NT2/D1 (cell line): Measurements from ENCODE around the gene TBC1D8B.

Experiments
- DNase-seq: peaks from one replicate; pipeline ENCODE4 v3.0.0-alpha.2; 2011; ENCODE audit warnings: low read depth, low spot score
- H3K27me3 ChIP-seq: 2 replicates; pipeline ENCODE4 v1.6.0; 2011; ENCODE audit warnings: mild to moderate bottlenecking; ENCODE audit not compliant: insufficient read length, insufficient read depth
- H3K36me3 ChIP-seq: 2 replicates; pipeline ENCODE4 v1.6.1; 2011; ENCODE audit warnings: mild to moderate bottlenecking, low read length, mixed read lengths; ENCODE audit not compliant: insufficient read depth, insufficient read length
- H3K4me1 ChIP-seq: 2 replicates; pipeline ENCODE4 v1.5.1; 2011; ENCODE audit not compliant: insufficient read depth, insufficient read length
- H3K4me3 ChIP-seq: 2 replicates; pipeline ENCODE4 v1.5.1; 2011; ENCODE audit warnings: low read depth; ENCODE audit not compliant: insufficient read length
- H3K9ac ChIP-seq: 2 replicates; pipeline ENCODE4 v1.6.0; 2011; ENCODE audit warnings: low read depth; ENCODE audit not compliant: insufficient read length
- H3K9me3 ChIP-seq: 2 replicates; pipeline ENCODE4 v1.5.1; 2011; ENCODE audit warnings: mild to moderate bottlenecking, low read length; ENCODE audit not compliant: insufficient read depth
- SUZ12 ChIP-seq: IDR thresholded peaks from 2 replicates; pipeline ENCODE4 v1.6.1; 2011; ENCODE audit not compliant: insufficient read length, insufficient read depth; ENCODE audit errors: extremely low read depth
- YY1 ChIP-seq: IDR thresholded peaks from 2 replicates; pipeline ENCODE4 v1.6.1; 2011; ENCODE audit not compliant: insufficient read length, insufficient read depth
- ZNF274 ChIP-seq: IDR thresholded peaks from 2 replicates; pipeline ENCODE4 v1.6.1; 2011; ENCODE audit warnings: mild to moderate bottlenecking, low read depth, low read length

Gene TBC1D8B

GRCh38 chrX:106875151-106875550, 72.7 kb downstream of the TBC1D8B start:
- no peak for TF ChIP-seq ZNF274
- no peak for TF ChIP-seq SUZ12
- no peak for TF ChIP-seq YY1
- Histone ChIP-seq H3K27me3 (no peaks in the 10 kb centered on the region), H3K9ac (no peak overlapping the region), H3K4me3 (no peak overlapping the region), H3K4me1 (no peaks in the 10 kb centered on the region), H3K36me3 (no peaks in the 10 kb centered on the region), H3K9me3 (no peaks in the 10 kb centered on the region)
- DNase-seq: no peak

GRCh38 chrX:106889468-106889867, 87.0 kb downstream of the TBC1D8B start:
- no peak for DNase-seq
- Histone ChIP-seq H3K36me3 (no peaks in the 10 kb centered on the region), H3K4me3 (no peak overlapping the region), H3K27me3 (no peaks in the 10 kb centered on the region), H3K9me3 (no peaks in the 10 kb centered on the region), H3K4me1 (no peaks in the 10 kb centered on the region), H3K9ac (no peak overlapping the region)
- TF ChIP-seq YY1: no peak
- no peak for TF ChIP-seq ZNF274
- no peak for TF ChIP-seq SUZ12

- H3K36me3 ChIP-seq: no peaks in the 10 kb centered on the region
- no peak overlapping the region for H3K4me3 ChIP-seq
- peaks cover 4% of the 10 kb centered on the region for H3K4me1 ChIP-seq
- no peak overlapping the region for H3K9ac ChIP-seq
- H3K27me3 ChIP-seq: no peaks in the 10 kb centered on the region
- TF ChIP-seq YY1: no peak
- TF ChIP-seq ZNF274: no peak
- no peak for TF ChIP-seq SUZ12
- no peaks in the 10 kb centered on the region for H3K9me3 ChIP-seq
- DNase-seq: no peak
These were observed 89.4 kb downstream of the TBC1D8B start for GRCh38 chrX:106891762-106892460.

DNA sequence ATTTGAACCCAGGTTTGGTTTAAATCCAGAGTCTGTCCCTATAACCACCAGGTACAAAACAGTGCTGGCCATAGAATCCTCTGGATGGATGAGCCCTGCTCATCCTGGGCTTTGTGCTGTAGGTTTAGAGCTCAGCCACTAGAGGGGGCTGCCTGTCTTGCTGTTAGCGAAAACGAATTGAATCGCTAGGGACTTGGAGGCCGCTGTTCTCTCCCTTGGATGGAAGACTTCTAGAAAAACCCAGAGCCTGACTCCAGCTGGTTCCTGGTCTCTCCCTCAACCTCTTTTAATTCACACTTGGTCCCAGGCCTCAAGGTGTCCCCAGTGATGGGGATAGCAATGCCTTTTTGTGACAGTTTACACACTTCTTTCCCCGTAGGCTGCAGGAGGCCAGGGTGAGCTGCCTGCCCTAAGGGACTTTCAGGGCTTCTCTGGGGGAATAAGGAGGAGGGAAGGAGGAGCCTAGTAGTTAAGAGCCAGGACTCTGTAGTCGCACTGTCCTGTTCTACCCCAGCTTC, 92.0 kb downstream of the TBC1D8B start:
- no peak overlapping the region for H3K4me3 ChIP-seq
- no peak for TF ChIP-seq SUZ12
- H3K4me1 ChIP-seq: peaks cover 4% of the 10 kb centered on the region
- no peaks in the 10 kb centered on the region for H3K27me3 ChIP-seq
- H3K9ac ChIP-seq: peak overlapping the region; percentile 45
- no peaks in the 10 kb centered on the region for H3K36me3 ChIP-seq
- H3K9me3 ChIP-seq: no peaks in the 10 kb centered on the region
- DNase-seq: peak; percentile 66

DNA sequence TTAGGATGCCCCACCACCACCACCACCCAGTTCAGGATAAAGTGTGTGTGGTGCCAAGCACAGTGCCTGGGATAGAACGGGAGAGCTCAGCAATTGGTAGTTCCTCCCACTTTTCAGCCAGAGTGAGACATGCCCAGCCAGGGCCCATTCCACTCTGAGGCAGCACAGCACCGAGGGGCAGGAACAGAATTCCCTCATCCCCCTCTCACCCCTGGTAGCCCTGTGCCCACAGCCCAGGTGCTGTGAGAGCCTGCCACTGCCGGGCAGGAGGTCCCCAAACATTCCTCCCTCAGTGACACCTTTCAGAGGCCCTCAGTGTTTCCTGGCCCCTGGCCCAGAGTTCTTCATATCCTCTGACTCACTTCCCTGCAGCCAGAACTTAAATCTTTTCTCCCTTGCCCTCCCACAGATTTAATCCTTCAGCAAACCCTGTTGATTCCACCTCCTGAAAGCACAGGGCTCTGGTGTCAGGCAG, 92.5 kb downstream of the TBC1D8B start:
- peaks cover 4% of the 10 kb centered on the region for H3K4me1 ChIP-seq
- H3K27me3 ChIP-seq: no peaks in the 10 kb centered on the region
- TF ChIP-seq SUZ12 (no peak), YY1 (no peak), ZNF274 (no peak)
- DNase-seq: no peak
- H3K36me3 ChIP-seq: no peaks in the 10 kb centered on the region
- no peaks in the 10 kb centered on the region for H3K9me3 ChIP-seq
- no peak overlapping the region for H3K4me3 ChIP-seq
- peak overlapping the region; percentile 45 for H3K9ac ChIP-seq

- Histone ChIP-seq H3K9ac (no peak overlapping the region), H3K4me3 (no peak overlapping the region), H3K27me3 (no peaks in the 10 kb centered on the region), H3K9me3 (no peaks in the 10 kb centered on the region), H3K36me3 (no peaks in the 10 kb centered on the region), H3K4me1 (peaks cover 4% of the 10 kb centered on the region)
- TF ChIP-seq YY1: peak; percentile 42
- no peak for TF ChIP-seq ZNF274
- DNase-seq: no peak
These were observed 94.8 kb downstream of the TBC1D8B start for GRCh38 chrX:106897259-106897658.

DNA sequence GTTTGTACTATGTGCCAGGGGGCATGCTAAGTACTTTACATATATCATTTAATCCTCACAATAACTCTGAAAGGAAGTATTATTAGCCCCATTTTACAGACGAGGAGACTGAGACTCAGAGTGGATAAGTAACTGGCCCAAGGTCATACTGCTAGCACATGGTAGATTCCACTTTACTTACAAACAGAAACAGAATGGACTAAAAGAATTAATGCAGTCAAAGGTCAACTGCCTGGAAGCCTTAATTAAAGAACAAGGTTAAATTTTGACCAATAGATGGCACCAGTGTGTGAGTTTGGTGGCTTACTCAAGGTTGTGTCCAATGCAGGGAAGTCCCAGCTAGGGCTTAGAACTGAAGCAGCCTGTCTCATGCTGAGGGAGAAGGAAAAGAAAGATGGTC, 96.0 kb downstream of the TBC1D8B start:
- Histone ChIP-seq H3K9me3 (no peaks in the 10 kb centered on the region), H3K27me3 (no peaks in the 10 kb centered on the region), H3K4me3 (no peak overlapping the region), H3K4me1 (peaks cover 4% of the 10 kb centered on the region), H3K36me3 (no peaks in the 10 kb centered on the region), H3K9ac (no peak overlapping the region)
- DNase-seq: no peak
- TF ChIP-seq YY1 (no peak), ZNF274 (no peak), SUZ12 (no peak)

GRCh38 chrX:106899276-106899675, 96.8 kb downstream of the TBC1D8B start:
- no peak for DNase-seq
- TF ChIP-seq YY1 (no peak), SUZ12 (no peak), ZNF274 (no peak)
- no peak overlapping the region for H3K9ac ChIP-seq
- peaks cover 7% of the 10 kb centered on the region for H3K4me1 ChIP-seq
- H3K36me3 ChIP-seq: no peaks in the 10 kb centered on the region
- no peaks in the 10 kb centered on the region for H3K9me3 ChIP-seq
- H3K4me3 ChIP-seq: no peak overlapping the region
- no peaks in the 10 kb centered on the region for H3K27me3 ChIP-seq
